Fibroblast of gingiva (primary cell): ENCODE measurements around the gene SLC23A2.
"Not testable (repeated sequence)": the region's sequence is repeated elsewhere in the genome, so short reads cannot be mapped to it uniquely, and the experiment has no call there.

ENCODE experiments used
- DNase-seq: peaks from one replicate; pipeline ENCODE4 v3.0.0-alpha.2; 2011; ENCODE audit warnings: low read depth

The SLC23A2 gene

GRCh38 chr20:4902788-4903187, 98.5 kb downstream of the SLC23A2 start:
- no peak for DNase-seq

GRCh38 chr20:4901031-4901818, 100.1 kb downstream of the SLC23A2 start:
- DNase-seq = no peak

DNA sequence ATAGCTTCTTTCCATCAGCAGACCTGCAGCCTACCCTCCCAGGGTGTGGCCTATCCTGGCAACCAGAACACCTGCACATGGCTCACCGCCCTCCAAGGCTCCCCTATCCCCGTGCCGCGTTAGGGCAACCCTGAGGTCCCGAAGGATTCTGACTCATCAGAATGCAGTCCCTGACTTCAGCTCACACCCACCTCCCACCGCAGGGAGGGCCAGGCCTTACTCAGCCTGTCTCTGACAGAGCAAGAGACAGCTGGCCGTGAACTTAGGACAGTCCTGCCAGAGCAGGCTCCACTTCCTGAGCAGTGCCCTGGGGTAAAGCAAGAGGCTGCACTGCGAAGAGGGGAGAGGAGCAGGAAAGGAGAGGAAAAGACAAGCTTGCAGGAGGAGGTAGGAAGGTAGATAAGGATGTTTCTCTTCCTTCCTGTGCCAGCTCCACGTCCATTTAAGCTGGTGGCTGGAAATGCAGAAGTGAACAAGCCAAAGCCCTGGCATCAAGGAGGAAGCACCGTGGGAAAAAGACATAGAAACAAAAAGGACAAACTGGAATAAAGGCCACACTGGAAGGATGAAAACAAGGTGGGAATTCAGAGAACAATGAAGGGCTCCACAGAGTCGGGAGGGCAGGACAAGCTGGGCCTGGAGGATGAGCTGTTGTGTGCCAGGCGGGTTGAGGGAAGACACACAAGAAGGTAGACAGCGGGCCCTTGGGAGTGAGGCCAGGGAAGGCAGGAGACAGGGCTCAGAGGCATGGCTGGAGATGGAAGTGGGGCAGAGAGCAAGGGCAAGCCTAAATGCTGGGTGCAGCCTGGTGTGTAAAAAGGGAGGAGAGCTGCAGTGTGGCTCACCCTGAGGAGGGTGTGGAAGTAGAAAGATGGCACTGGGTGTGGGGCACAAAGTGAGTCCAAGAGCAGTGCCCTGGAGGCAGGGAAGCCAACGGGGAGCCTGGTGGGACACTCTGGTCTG, 102.7 kb downstream of the SLC23A2 start:
- peak; percentile 51 for DNase-seq

GRCh38 chr20:4897600-4897999, 103.7 kb downstream of the SLC23A2 start:
- DNase-seq = no peak

DNA sequence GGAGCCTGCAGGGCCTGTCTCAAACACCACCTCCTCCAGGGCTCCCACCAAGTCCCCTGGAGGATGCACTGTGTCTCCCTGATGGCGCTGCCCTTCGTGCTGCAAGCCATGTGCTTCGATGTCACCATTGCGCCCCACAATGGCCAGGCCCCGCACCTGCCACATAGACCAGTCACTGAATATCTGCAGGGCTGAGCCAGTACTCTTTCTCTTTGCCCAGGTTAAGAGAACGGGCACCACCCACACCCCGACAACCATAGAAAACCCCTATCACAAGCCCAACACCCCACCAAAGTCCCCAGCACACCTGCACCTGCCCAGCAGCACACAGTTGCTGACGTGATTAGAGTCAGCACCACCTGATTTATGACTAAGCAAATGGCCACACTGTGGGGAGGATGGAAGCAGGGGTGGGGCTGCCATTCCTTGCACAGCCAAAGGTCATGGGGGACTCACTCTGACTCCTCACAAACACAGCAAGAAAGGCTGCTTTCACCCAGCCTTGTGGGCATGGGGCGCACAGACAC, 104.3 kb downstream of the SLC23A2 start:
- DNase-seq = no peak

DNA sequence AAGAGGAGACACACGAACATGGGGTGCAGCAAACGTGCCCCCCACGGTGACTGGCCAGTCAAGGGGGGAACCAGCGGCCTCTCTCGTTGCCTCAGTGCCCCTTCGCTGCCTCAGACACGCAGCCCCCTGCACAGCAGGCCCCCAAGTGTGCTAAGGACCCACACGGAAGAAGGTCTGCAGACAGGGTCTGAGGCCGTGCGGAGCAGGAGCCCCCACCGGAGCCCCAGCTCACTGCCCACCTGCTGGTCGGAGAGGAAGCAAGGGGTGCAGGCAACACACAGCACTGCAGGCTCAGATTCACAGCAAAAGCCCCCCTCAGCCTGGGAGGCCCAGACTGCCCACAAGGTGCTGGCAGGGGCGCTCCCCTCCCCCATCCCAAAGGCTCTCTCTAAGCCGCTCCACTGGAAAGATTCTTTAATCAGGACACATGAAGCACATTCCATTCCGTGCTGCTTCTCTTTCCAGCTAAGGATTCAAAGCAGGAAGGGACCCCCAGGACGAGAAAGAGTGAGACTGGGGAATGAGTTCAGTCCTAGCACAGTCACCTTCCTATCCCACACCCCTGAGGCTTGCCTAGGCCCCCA, 105.1 kb downstream of the SLC23A2 start:
- no peak for DNase-seq

- DNase-seq = no peak
Observed at GRCh38 chr20:4894981-4895381, 106.3 kb downstream of the SLC23A2 start.

GRCh38 chr20:4894409-4894808, 106.9 kb downstream of the SLC23A2 start:
- no peak for DNase-seq

GRCh38 chr20:4893709-4894108, 107.6 kb downstream of the SLC23A2 start:
- DNase-seq = no peak

- no peak for DNase-seq
Observed at GRCh38 chr20:4891997-4892396, 109.3 kb downstream of the SLC23A2 start.

DNA sequence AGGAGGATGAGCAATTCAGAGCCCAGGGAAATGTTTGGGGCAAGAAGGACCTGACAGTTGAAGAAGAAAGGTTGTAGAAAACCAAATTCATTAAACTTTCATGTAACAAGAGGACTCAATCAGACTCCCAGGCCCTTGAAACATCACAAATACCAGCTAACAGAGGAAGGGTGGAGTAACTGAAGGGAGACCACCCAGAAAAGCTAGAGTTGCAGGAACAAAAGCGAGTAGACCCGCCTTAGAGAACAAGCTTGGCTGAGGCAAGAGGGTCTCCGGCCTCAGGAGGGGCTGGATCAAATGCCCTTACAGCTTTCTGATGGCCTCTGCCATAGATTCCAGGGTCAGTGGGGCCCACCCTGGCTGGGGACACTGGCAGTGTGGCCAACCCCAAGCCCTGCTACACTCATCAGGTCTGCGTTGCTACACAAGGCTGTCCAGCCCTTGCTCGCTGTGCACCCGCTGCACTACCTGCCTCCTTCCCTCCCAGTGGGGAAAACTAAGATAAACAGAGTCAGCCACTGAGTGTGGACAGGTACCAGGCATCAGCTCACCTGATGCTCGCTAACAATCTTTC, 110.0 kb downstream of the SLC23A2 start:
- DNase-seq = no peak

DNA sequence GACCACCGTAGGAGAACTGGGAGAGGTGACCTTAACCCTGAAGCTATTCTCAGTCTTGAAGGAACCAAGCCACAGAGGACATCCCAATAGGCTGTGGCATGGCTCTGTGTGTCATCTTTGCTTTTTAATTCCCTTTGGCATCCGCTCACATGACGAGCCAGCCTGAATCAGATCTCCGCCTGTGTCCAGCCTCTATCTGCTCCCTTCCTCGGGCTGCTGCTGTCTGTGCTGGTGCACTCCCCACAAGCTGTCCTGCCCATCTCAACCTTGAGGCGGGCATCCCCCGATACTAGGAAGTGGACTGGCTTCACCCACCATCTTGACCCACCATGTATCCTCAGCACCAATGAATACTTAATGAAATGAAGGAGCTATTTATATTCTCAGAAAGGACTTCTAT, 111.9 kb downstream of the SLC23A2 start:
- DNase-seq = no peak

DNA sequence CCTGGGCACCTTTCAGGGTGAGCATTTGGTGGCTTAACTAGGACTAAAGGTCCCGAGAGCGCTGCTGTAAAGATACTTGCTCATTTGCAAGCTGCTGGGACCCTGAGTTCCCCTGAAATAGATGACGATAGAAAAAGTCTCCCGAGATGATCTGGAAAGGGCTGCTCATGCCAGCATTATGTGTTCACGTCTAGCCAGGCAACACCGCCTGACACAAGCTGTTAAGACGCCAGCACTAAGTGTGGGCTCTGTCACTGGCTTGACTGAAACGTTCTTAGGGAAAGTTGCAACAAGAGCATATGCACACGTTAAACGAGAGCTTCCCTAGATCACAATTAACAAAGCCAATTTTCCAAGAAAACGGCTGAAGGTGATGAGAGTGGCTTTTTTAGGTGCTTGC, 113.7 kb downstream of the SLC23A2 start:
- no peak for DNase-seq

DNA sequence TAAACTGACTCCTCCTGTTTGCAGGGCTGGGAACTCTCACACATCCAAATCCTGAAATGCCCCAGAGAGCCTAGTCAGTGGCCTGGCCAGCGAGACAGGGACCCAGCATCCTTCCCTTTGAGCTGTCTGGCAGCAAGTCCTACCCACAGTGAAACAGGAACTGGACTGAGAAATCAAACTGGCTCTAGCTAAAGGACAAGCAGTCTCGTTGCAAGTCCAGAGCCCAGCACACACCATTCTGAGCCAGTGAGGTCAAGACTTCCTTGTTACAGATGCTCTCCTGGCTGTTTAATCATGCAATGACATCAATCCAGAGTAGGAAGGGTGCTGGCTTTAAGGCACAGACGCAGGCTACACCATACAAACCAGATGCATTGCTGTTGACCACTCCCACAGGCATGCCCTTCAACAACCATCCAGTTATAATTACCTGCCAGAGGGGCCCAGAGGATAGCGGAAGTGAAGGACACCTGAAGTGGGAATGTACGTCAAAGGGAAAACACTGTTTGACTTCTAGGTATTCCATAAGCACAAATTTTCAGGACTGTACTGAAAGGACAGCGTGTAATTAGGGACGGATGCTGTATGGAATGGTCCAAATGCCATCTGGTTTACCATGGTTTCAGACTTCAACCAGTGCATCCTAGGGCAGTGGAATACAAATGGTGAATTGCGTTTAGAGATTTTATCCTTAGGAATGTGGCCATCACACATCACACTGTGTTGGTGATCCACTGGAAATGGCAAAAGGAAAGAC, 114.4 kb downstream of the SLC23A2 start:
- DNase-seq = no peak

GRCh38 chr20:4885877-4886276, 115.4 kb downstream of the SLC23A2 start:
- no peak for DNase-seq

DNA sequence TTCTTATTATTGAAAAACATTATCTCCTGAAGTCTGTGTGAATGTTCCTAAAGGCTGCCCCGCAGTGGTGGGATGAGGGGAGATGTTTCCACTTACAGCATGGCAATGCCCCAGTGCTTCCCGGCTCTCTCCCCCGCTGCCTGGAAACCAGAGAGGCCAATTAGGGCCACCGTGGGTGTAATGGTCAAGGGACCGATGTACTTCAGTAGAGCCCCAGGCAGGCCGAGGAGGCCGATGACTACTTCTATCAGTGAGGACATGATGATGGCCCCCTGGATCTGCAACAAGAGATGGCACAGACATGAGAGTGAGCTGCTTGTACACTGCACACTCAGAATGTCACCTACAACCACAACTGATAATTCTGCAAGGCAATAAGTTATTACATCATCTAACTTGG, 117.8 kb downstream of the SLC23A2 start:
- no peak for DNase-seq

- DNase-seq = no peak
Observed at GRCh38 chr20:4883051-4883450, 118.3 kb downstream of the SLC23A2 start.

DNA sequence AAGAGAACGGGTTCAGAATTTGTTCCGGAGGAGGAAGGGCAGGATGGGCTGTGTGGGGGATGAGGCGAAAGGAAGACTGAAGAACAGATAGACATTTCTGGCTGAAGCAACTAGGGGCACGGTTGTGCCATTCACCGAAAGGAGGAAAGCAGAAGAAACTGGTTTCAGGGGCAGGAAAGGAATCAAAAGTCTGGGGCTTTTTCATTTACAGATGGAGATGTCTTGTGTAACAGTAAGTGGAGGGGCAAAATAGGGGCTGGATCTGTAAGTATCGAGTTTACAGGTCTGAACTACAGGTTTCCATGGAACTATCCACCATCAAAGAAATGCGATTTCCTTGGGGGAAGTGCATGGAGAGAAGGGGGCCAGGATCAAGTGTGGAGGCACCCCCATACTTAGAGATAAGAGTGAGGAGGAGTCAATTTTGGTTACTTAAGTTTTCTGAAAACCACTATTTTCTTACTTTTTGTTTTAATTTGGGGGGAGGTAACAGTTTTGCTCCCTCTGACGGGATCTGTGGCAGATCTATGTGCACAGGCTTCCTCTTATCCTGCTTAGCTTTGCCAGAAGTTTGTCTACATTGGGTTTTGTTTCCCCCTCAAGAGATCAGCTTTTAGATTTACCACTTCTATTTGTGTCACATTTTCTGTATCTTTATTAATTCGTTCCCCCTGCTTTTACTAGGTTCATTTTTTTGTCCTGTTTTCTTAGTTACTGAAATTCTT, 120.1 kb downstream of the SLC23A2 start:
- no peak for DNase-seq

- DNase-seq = no peak
Observed at GRCh38 chr20:4880051-4880450, 121.3 kb downstream of the SLC23A2 start.

DNA sequence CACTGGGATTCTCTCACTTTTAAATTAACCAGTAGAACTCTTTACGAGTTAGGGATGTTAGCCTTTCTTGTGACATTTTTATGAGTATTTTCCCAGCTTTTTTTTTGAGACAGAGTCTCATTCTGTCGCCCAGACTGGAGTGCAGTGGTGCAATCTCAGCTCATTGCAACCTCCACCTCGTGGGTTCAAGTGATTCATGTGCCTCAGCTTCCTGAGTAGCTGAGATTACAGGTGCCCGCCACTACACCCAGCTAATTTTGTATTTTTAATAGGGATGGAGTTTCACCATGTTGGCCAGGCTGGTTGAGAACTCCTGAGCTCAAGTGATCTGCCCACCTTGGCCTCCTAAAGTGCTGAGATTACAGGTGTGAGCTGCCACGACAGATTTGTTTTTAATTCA, 123.2 kb downstream of the SLC23A2 start:
- DNase-seq = not testable (repeated sequence)

DNA sequence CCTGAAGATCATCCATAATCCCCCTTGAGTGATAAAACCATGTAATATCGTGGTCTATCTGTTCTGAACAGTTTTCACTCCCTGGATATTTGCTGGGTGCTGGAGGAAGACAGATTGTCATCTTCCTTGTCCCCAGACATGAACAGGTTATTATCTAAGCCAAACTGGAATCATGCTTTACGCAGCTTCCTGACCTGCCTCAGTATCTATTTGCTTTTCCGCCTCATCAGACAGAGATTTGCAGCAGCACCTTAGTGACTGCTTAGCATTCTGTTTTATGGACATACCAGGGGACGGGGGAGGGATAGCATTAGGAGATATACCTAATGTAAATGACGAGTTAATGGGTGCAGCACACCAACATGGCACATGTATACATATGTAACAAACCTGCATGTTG, 124.6 kb downstream of the SLC23A2 start:
- DNase-seq = no peak
